GM12878 (cell line): ENCODE results near the gene HSPA1A. TPM values are rescaled to one million over a fixed set of nuclear protein-coding genes. Genes with fewer than 3 reads are reported as not detected.

Source experiments
- ATAC-seq: fragments of 200-7000 bp; cut with Tn5 transposase; 3 replicates; pipeline ENCODE4 v1.9.1; 2020; ENCODE audit warnings: mild to moderate bottlenecking, moderate library complexity
- BruUV-seq: library from RNA; stranded (reverse); fragments of 400-500 nt; replicated peaks from 2 replicates; lab custom pipeline; 2021; lab: Mats Ljungman, UMichigan
- CTCF ChIA-PET: fragments of 300-600 bp; sonication (Branson Sonifier 250); formaldehyde crosslinking; extraction: SDS; loops from one replicate; lab custom pipeline; 2021; ENCODE audit warnings: inconsistent platforms; lab: Yijun Ruan, JAX
- POLR2A ChIA-PET: fragments of 350-600 bp; formaldehyde crosslinking; extraction: SDS; loops from one replicate; lab custom pipeline; 2021; ENCODE audit warnings: inconsistent platforms; lab: Charles Lee
- RAD21 ChIA-PET: fragments of 300-600 bp; sonication (Branson Sonifier 250); formaldehyde crosslinking; loops from one replicate; lab custom pipeline; 2023; ENCODE audit warnings: antibody characterized with exemption; ENCODE audit not compliant: unreplicated experiment; lab: Charles Lee
- SMC1A ChIA-PET: fragments of 300-600 bp; sonication (Branson Sonifier 250); formaldehyde crosslinking; loops from one replicate; lab custom pipeline; 2023; ENCODE audit not compliant: unreplicated experiment, uncharacterized antibody; lab: Charles Lee
- DNase-seq: peaks from one replicate; pipeline ENCODE4 v3.0.0-alpha.2; 2011; ENCODE audit warnings: low read depth, low spot score
- FAIRE-seq: peaks from 3 replicates; lab custom pipeline; 2011; peaks lifted over from hg19 to GRCh38; lab: Jason Lieb, UNC
- H2AFZ ChIP-seq: 2 replicates; pipeline ENCODE4 v1.6.0; 2011; ENCODE audit warnings: low read depth, low read length, control low read depth; ENCODE audit not compliant: control insufficient read depth
- H3K27ac ChIP-seq: 2 replicates; pipeline ENCODE4 v1.5.1; 2011; ENCODE audit warnings: control low read depth; ENCODE audit not compliant: control insufficient read depth, insufficient read depth
- H3K27me3 ChIP-seq, 2 experiments: replicated peaks in 1 of 2; 2 replicates each; pipeline versions ENCODE4 v1.6.0 to v1.6.1; 2011; ENCODE audit warnings: low read length in 1 of 2; ENCODE audit not compliant: control insufficient read depth in 2 of 2, insufficient read depth in 2 of 2
- H3K36me3 ChIP-seq, 2 experiments: 2 replicates each; pipeline ENCODE4 v1.5.1; 2011; ENCODE audit warnings: low read length in 1 of 2; ENCODE audit not compliant: control insufficient read depth in 2 of 2, insufficient read depth in 2 of 2
- H3K4me1 ChIP-seq: 2 replicates; pipeline ENCODE4 v1.6.1; 2011; ENCODE audit warnings: mild to moderate bottlenecking, low read length, moderate library complexity, mixed read lengths; ENCODE audit not compliant: control insufficient read depth, insufficient read depth
- H3K4me2 ChIP-seq: 2 replicates; pipeline ENCODE4 v1.6.0; 2011; ENCODE audit warnings: control low read depth; ENCODE audit not compliant: control insufficient read depth, insufficient read depth
- H3K4me3 ChIP-seq: fragments of 200-600 bp; sonication (generic); 2 replicates; pipeline ENCODE4 v1.5.1; 2016
- H3K79me2 ChIP-seq: 2 replicates; pipeline ENCODE4 v1.6.0; 2011; ENCODE audit warnings: low read length; ENCODE audit not compliant: control insufficient read depth, insufficient read depth
- H3K9ac ChIP-seq: 2 replicates; pipeline ENCODE4 v1.8.0; 2011; ENCODE audit warnings: low read length, control low read depth, mixed read lengths; ENCODE audit not compliant: control insufficient read depth, insufficient read depth
- H3K9me3 ChIP-seq: replicated peaks from 3 replicates; pipeline ENCODE4 v1.5.1; 2011; ENCODE audit warnings: mild to moderate bottlenecking, low read length; ENCODE audit not compliant: control insufficient read depth, insufficient read depth
- H4K20me1 ChIP-seq: 2 replicates; pipeline ENCODE4 v1.6.0; 2011; ENCODE audit not compliant: control insufficient read depth, insufficient read depth
- ATF3 ChIP-seq: IDR thresholded peaks from 2 replicates; pipeline ENCODE4 v1.6.1; 2011; ENCODE audit warnings: low read depth, mild to moderate bottlenecking, low read length, moderate library complexity, borderline replicate concordance; ENCODE audit errors: extremely low read depth
- CHD2 ChIP-seq: IDR thresholded peaks from 2 replicates; pipeline ENCODE4 v1.6.1; 2011; ENCODE audit warnings: low read depth, low read length, improper control_type of control experiment, borderline replicate concordance
- EED ChIP-seq: sonication (generic); IDR thresholded peaks from 2 replicates; pipeline ENCODE4 v1.6.1; 2016; ENCODE audit warnings: antibody characterized with exemption, low read depth
- EGR1 ChIP-seq, 2 experiments: IDR thresholded peaks; 1 replicate in 1 of 2; 2 replicates in 1 of 2; pipeline ENCODE4 v1.6.1; 2011 to 2012; ENCODE audit warnings: low read depth in 2 of 2, low read length in 2 of 2, borderline replicate concordance in 1 of 2, mild to moderate bottlenecking in 1 of 2, moderate library complexity in 1 of 2
- ESRRA ChIP-seq: IDR thresholded peaks from 2 replicates; pipeline ENCODE4 v1.6.1; 2012; ENCODE audit warnings: mild to moderate bottlenecking, low read length, improper control_type of control experiment
- IRF3 ChIP-seq: fragments of 450-650 bp; IDR thresholded peaks from 2 replicates; pipeline ENCODE4 v1.6.1; 2014; ENCODE audit warnings: mild to moderate bottlenecking
- IRF4 ChIP-seq: IDR thresholded peaks from 2 replicates; pipeline ENCODE4 v1.6.1; 2011; ENCODE audit warnings: low read depth, low read length
- MLLT1 ChIP-seq: fragments of 450-650 bp; IDR thresholded peaks from 2 replicates; pipeline ENCODE4 v1.6.1; 2016; ENCODE audit warnings: mild to moderate bottlenecking
- NFXL1 ChIP-seq: fragments of 450-650 bp; IDR thresholded peaks from 2 replicates; pipeline ENCODE4 v1.6.1; 2017; ENCODE audit warnings: antibody characterized with exemption, mild to moderate bottlenecking, borderline replicate concordance
- POLR2A ChIP-seq: IDR thresholded peaks from 2 replicates; pipeline ENCODE4 v1.6.1; 2011; ENCODE audit warnings: low read depth, mild to moderate bottlenecking, low read length
- RFX5 ChIP-seq: IDR thresholded peaks from 2 replicates; pipeline ENCODE4 v1.6.1; 2011; ENCODE audit warnings: low read depth, low read length, improper control_type of control experiment
- SMARCA5 ChIP-seq: fragments of 450-650 bp; IDR thresholded peaks from 2 replicates; pipeline ENCODE4 v1.6.1; 2017; ENCODE audit warnings: mild to moderate bottlenecking
- SRF ChIP-seq, 2 experiments: IDR thresholded peaks; 2 replicates each; pipeline ENCODE4 v1.6.1; 2011; ENCODE audit warnings: low read depth in 2 of 2, low read length in 2 of 2, mild to moderate bottlenecking in 1 of 2, moderate library complexity in 1 of 2
- SUZ12 ChIP-seq: fragments of 200-600 bp; sonication (generic); IDR thresholded peaks from one replicate; pipeline ENCODE4 v1.6.1; 2018; ENCODE audit warnings: antibody characterized with exemption, mild to moderate bottlenecking; ENCODE audit not compliant: unreplicated experiment
- TARDBP ChIP-seq: IDR thresholded peaks from 2 replicates; pipeline ENCODE4 v1.6.1; 2016; ENCODE audit warnings: borderline replicate concordance
- YBX1 ChIP-seq: fragments of 450-650 bp; IDR thresholded peaks from 2 replicates; pipeline ENCODE4 v1.6.1; 2016; ENCODE audit warnings: antibody characterized with exemption
- ZBTB4 ChIP-seq: fragments of 450-650 bp; formaldehyde crosslinking; IDR thresholded peaks from 2 replicates; pipeline ENCODE4 v1.4.0; 2022; ENCODE audit warnings: mild to moderate bottlenecking, moderate library complexity
- ZSCAN29 ChIP-seq: fragments of 450-650 bp; IDR thresholded peaks from 2 replicates; pipeline ENCODE4 v1.6.1; 2017; ENCODE audit warnings: mild to moderate bottlenecking, moderate library complexity
- WGBS: methylation state at CpG from one replicate; pipeline ENCODE4 v1.1.6; 2016; ENCODE audit warnings: low lambda C conversion rate; ENCODE audit not compliant: insufficient replicate concordance, insufficient coverage; ENCODE audit errors: missing lambda C conversion rate; 5-methylcytosine and 5-hydroxymethylcytosine counted together
- in situ Hi-C: fragments of 300-500 bp; cut with MboI; formaldehyde crosslinking; loops from 9 replicates; pipeline ENCODE4 v1.14.3; 2018; ENCODE audit warnings: mixed read lengths
- intact Hi-C: fragments of 100-400 bp; cut with micrococcal nuclease; formaldehyde crosslinking; loops from one replicate; pipeline ENCODE4 v1.14.2; 2022; ENCODE audit not compliant: unreplicated experiment
- polyA plus RNA-seq, 11 experiments: library from polyadenylated mRNA; depleted of rRNA in 4 of 11; unstranded in 6 of 11; stranded (reverse) in 5 of 11; fragments of >200 nt; fragmentation: Nextera tagmentation in 4 of 11; fragmentation: Illumina TruSeq in 1 of 11; extraction: Ambion mirVana in 4 of 11; extraction: Trizol in 1 of 11; gene quantifications; 1 replicate in 1 of 11; 2 replicates in 10 of 11; pipeline versions ENCODE4 v1.2.1 to v1.2.3, GENCODE V29; 2011 to 2016; ENCODE audit warnings: inconsistent platforms in 2 of 11, missing spikeins in 2 of 11, low read depth in 1 of 11
- total RNA-seq, 4 experiments: library from RNA; depleted of rRNA in 3 of 4; stranded (reverse); fragments of >200 nt in 3 of 4; fragmentation: Illumina TruSeq in 1 of 4; extraction: Trizol in 1 of 4; gene quantifications; 2 replicates each; pipeline versions ENCODE4 v1.2.1 to v1.2.3, GENCODE V29; 2013 to 2021

HSPA1A gene
- total and polyA plus RNA-seq, 10 of the 15 experiments (the other 5 are each of a cell fraction or from before 2014, with no cell fraction given): 0.29 to 51.8 (median 17.5) TPM

- intact Hi-C loops (loop anchor here (5.0 kb wide), 1 partner anchor 37 kb away; no protein-coding TSS in a partner anchor), in situ Hi-C loops (no loop called here)
- H4K20me1 ChIP-seq: no peaks in the 10 kb centered on the region
- RAD21 ChIA-PET: interaction anchor here (1.0 to 2.6 kb wide), 11 partner anchors 11 to 68 kb away, joined by 3 to 19 read pairs (median 4); partner anchors contain the start of genes HSPA1A, HSPA1B, HSPA1L and LSM2
- H3K9me3 ChIP-seq: no peaks in the 10 kb centered on the region
- SMC1A ChIA-PET: interaction anchor here (0.6 to 2.2 kb wide), 9 partner anchors 12 to 69 kb away, joined by 3 to 10 read pairs (median 4); partner anchors contain the start of genes LSM2 and NEU1
- no peak for DNase-seq
- H3K4me2 ChIP-seq: peak overlapping the region; percentile 47
- peak overlapping the region; percentile 94 for H2AFZ ChIP-seq
- H3K27ac ChIP-seq: peak overlapping the region; percentile 95
- peaks cover 6% of the 10 kb centered on the region for H3K4me1 ChIP-seq
- FAIRE-seq: no peak
- CTCF ChIA-PET: interaction anchor here (0.6 to 3.7 kb wide), 7 partner anchors 10 to 65 kb away, joined by 3 to 26 read pairs (median 5); partner anchors contain the start of genes LSM2 and VWA7
- no peaks in the 10 kb centered on the region for H3K27me3 ChIP-seq
- peaks cover 21% of the 10 kb centered on the region for H3K79me2 ChIP-seq
- no TSS peak for BruUV-seq
- H3K36me3 ChIP-seq: peaks cover 7 to 11% of the 10 kb centered on the region in 2 experiments; a peak in 3 of 4 replicates
- ATAC-seq: peak; percentile 27
- peak overlapping the region; percentile 81 for H3K4me3 ChIP-seq
- H3K9ac ChIP-seq: peak overlapping the region; percentile 81
- POLR2A ChIA-PET: interaction anchor here (0.9 to 3.5 kb wide), 10 partner anchors 11 to 67 kb away, joined by 3 to 32 read pairs (median 7); partner anchors contain the start of genes HSPA1A, HSPA1B, HSPA1L and LSM2
- under 1% methylated on average over 43 of the region's 44 CpGs for WGBS
- no peak for TF ChIP-seq IRF3
- TF ChIP-seq NFXL1: no peak
- TF ChIP-seq TARDBP: no peak
- no peak for TF ChIP-seq IRF4
- TF ChIP-seq POLR2A: no peak
- TF ChIP-seq SMARCA5: no peak
- TF ChIP-seq CHD2: no peak
- no peak for TF ChIP-seq ATF3
- TF ChIP-seq RFX5: no peak
- TF ChIP-seq ZBTB4 (CRISPR knock-in tag): no peak
- peak in 1 of 2 experiments; percentile 50; a peak in 1 of 3 replicates for TF ChIP-seq EGR1 (IDR thresholded peaks at IDR 0.05; ENCODE audit: borderline replicate concordance in 1 of 2, low read depth in 2 of 2, low read length in 2 of 2)
- TF ChIP-seq MLLT1: peak; percentile 12; the same call in 1 of the 2 replicates
- TF ChIP-seq SUZ12: no peak
- no peak for TF ChIP-seq YBX1
- TF ChIP-seq ESRRA: no peak
- no peak for TF ChIP-seq EED
- no peak for TF ChIP-seq SRF (IDR thresholded peaks at IDR 0.05; ENCODE audit: low read depth in 2 of 2, low read length in 2 of 2)
- no peak for TF ChIP-seq ZSCAN29
Measured at GRCh38 chr6:31794866-31795615, 20.3 kb upstream of the HSPA1A start.
